Left ventricle myocardium inferior (tissue), 1 donor: ENCODE data around the gene PRR5L. TPM values are rescaled to one million over a fixed set of nuclear protein-coding genes. Genes with fewer than 3 reads are reported as not detected.
A peak's percentile ranks its signal among the peaks of the same experiment; 100 is the strongest.

Experiments used
- DNase-seq: peaks from one replicate; pipeline ENCODE4 v3.0.0-alpha.2; 2020
- H3K27ac ChIP-seq: fragments of 200-600 bp; replicated peaks from 2 replicates; pipeline ENCODE4 v1.8.0; 2021
- H3K27me3 ChIP-seq: fragments of 200-600 bp; 2 replicates; pipeline ENCODE4 v1.8.0; 2021; ENCODE audit warnings: low read depth
- H3K36me3 ChIP-seq: fragments of 200-600 bp; 2 replicates; pipeline ENCODE4 v1.8.0; 2021
- H3K4me1 ChIP-seq: fragments of 200-600 bp; 2 replicates; pipeline ENCODE4 v1.8.0; 2021
- H3K4me3 ChIP-seq: fragments of 200-600 bp; 2 replicates; pipeline ENCODE4 v1.8.0; 2021; ENCODE audit warnings: mild to moderate bottlenecking, moderate library complexity
- H3K9me3 ChIP-seq: fragments of 200-600 bp; replicated peaks from 2 replicates; pipeline ENCODE4 v1.8.0; 2021
- CTCF ChIP-seq: fragments of 200-600 bp; IDR thresholded peaks from 2 replicates; pipeline ENCODE4 v1.8.0; 2021; ENCODE audit warnings: antibody characterized with exemption, mild to moderate bottlenecking, borderline replicate concordance
- intact Hi-C: fragments of 100-400 bp; cut with micrococcal nuclease; formaldehyde crosslinking; loops from one replicate; pipeline ENCODE4 v1.11.0; 2022
- total RNA-seq: library from RNA; stranded (reverse); fragmentation: NEBNext Ultra II Directional; extraction: Animal tissue kit (Norgen Biotek cat#: 25700); gene quantifications from one replicate; pipeline ENCODE4 v1.2.1, GENCODE V29; 2021
- donor health status: DM: no; HTN: yes; CAD: no; lungs with severe emphysema.

Gene PRR5L
- total RNA-seq, 1 donor from 2014 or later: 1.3 TPM

- H3K27ac ChIP-seq: peak overlapping the region; percentile 3
- H3K36me3 ChIP-seq: no peaks in the 10 kb centered on the region
- no peak for TF ChIP-seq CTCF
- peaks cover 31% of the 10 kb centered on the region for H3K4me1 ChIP-seq
- DNase-seq: no peak
- no peaks in the 10 kb centered on the region for H3K27me3 ChIP-seq
- peak overlapping the region; percentile 24 for H3K4me3 ChIP-seq
- intact Hi-C loops: no loop called here
- no peaks in the 10 kb centered on the region for H3K9me3 ChIP-seq
Observed at GRCh38 chr11:36449561-36450096, 153.5 kb downstream of the PRR5L start.

GRCh38 chr11:36450110-36450572 is 154.1 kb downstream of the PRR5L start:
- intact Hi-C loops: no loop called here
- H3K9me3 ChIP-seq: no peaks in the 10 kb centered on the region
- H3K36me3 ChIP-seq: no peaks in the 10 kb centered on the region
- TF ChIP-seq CTCF: no peak
- H3K27ac ChIP-seq: peak overlapping the region; percentile 3
- no peak for DNase-seq
- H3K4me1 ChIP-seq: peaks cover 36% of the 10 kb centered on the region
- H3K27me3 ChIP-seq: no peaks in the 10 kb centered on the region
- H3K4me3 ChIP-seq: peak overlapping the region; percentile 24

GRCh38 chr11:36451045-36451444 is 155.0 kb downstream of the PRR5L start:
- DNase-seq: no peak
- H3K36me3 ChIP-seq: no peaks in the 10 kb centered on the region
- H3K9me3 ChIP-seq: no peaks in the 10 kb centered on the region
- H3K4me1 ChIP-seq: peaks cover 45% of the 10 kb centered on the region
- no peak overlapping the region for H3K4me3 ChIP-seq
- intact Hi-C loops: no loop called here
- no peaks in the 10 kb centered on the region for H3K27me3 ChIP-seq
- H3K27ac ChIP-seq: no peak overlapping the region
- TF ChIP-seq CTCF: no peak

GRCh38 chr11:36451681-36452080 is 155.6 kb downstream of the PRR5L start:
- Histone ChIP-seq H3K4me1 (peaks cover 52% of the 10 kb centered on the region), H3K9me3 (no peaks in the 10 kb centered on the region), H3K27me3 (no peaks in the 10 kb centered on the region), H3K36me3 (no peaks in the 10 kb centered on the region), H3K4me3 (no peak overlapping the region), H3K27ac (no peak overlapping the region)
- intact Hi-C loops: no loop called here
- TF ChIP-seq CTCF: no peak
- no peak for DNase-seq

GRCh38 chr11:36452236-36452940 is 156.3 kb downstream of the PRR5L start:
- Histone ChIP-seq H3K9me3 (no peaks in the 10 kb centered on the region), H3K27ac (peak overlapping the region; percentile 36), H3K4me3 (no peak overlapping the region), H3K4me1 (peaks cover 57% of the 10 kb centered on the region), H3K27me3 (no peaks in the 10 kb centered on the region), H3K36me3 (no peaks in the 10 kb centered on the region)
- intact Hi-C loops: no loop called here
- no peak for DNase-seq
- TF ChIP-seq CTCF: no peak
